Astrocyte (in vitro differentiated cells and primary cell): ENCODE results near the gene FCER1G. TPM values are rescaled to one million over a fixed set of nuclear protein-coding genes. Genes with fewer than 3 reads are reported as not detected.
A peak's percentile ranks its signal among the peaks of the same experiment; 100 is the strongest.

Experiments
- DNase-seq: peaks from one replicate; pipeline ENCODE4 v3.0.0-alpha.2; 2010; ENCODE audit warnings: low read depth
- FAIRE-seq: peaks from 2 replicates; lab custom pipeline; 2011; peaks lifted over from hg19 to GRCh38; lab: Jason Lieb, UNC
- H2AFZ ChIP-seq: 2 replicates; pipeline ENCODE4 v1.6.0; 2012; ENCODE audit warnings: low read depth, low read length, inconsistent platforms
- H3K27ac ChIP-seq: 2 replicates; pipeline ENCODE4 v1.5.1; 2011; ENCODE audit warnings: low read depth, low read length, inconsistent platforms
- H3K27me3 ChIP-seq: 2 replicates; pipeline ENCODE4 v1.6.0; 2011; ENCODE audit warnings: low read length, inconsistent platforms; ENCODE audit not compliant: insufficient read depth
- H3K36me3 ChIP-seq: 2 replicates; pipeline ENCODE4 v1.5.1; 2011; ENCODE audit warnings: low read length, inconsistent platforms; ENCODE audit not compliant: insufficient read depth
- H3K4me1 ChIP-seq: 2 replicates; pipeline ENCODE4 v1.5.1; 2011; ENCODE audit warnings: low read length, inconsistent platforms; ENCODE audit not compliant: insufficient read depth
- H3K4me2 ChIP-seq: 2 replicates; pipeline ENCODE4 v1.6.0; 2012; ENCODE audit warnings: low read length, inconsistent platforms
- H3K4me3 ChIP-seq: 2 replicates; pipeline ENCODE4 v1.5.1; 2011; ENCODE audit warnings: low read depth, mild to moderate bottlenecking, low read length, inconsistent platforms; ENCODE audit not compliant: insufficient read depth
- H3K79me2 ChIP-seq: 2 replicates; pipeline ENCODE4 v1.6.0; 2012; ENCODE audit warnings: mild to moderate bottlenecking, low read length, inconsistent platforms; ENCODE audit not compliant: insufficient read depth
- H3K9ac ChIP-seq: 2 replicates; pipeline ENCODE4 v1.6.0; 2012; ENCODE audit warnings: mild to moderate bottlenecking, low read length, inconsistent platforms
- H3K9me3 ChIP-seq: 2 replicates; pipeline ENCODE4 v1.5.1; 2012; ENCODE audit warnings: low read depth, mild to moderate bottlenecking, low read length, inconsistent platforms; ENCODE audit not compliant: insufficient read depth
- H4K20me1 ChIP-seq: 2 replicates; pipeline ENCODE4 v1.6.0; 2012; ENCODE audit warnings: low read length, inconsistent platforms; ENCODE audit not compliant: insufficient read depth
- H3K27ac Mint-ChIP-seq: one replicate; pipeline ENCODE4 v1.8.0; 2021; ENCODE audit warnings: mild to moderate bottlenecking, mixed read lengths; ENCODE audit not compliant: unreplicated experiment
- H3K27me3 Mint-ChIP-seq: one replicate; pipeline ENCODE4 v1.8.0; 2021; ENCODE audit warnings: low read depth, mixed read lengths; ENCODE audit not compliant: unreplicated experiment
- H3K36me3 Mint-ChIP-seq: one replicate; pipeline ENCODE4 v1.8.0; 2021; ENCODE audit warnings: low read depth, mixed read lengths; ENCODE audit not compliant: unreplicated experiment
- H3K4me1 Mint-ChIP-seq: one replicate; pipeline ENCODE4 v1.8.0; 2021; ENCODE audit warnings: low read depth, mixed read lengths; ENCODE audit not compliant: unreplicated experiment
- H3K4me3 Mint-ChIP-seq: one replicate; pipeline ENCODE4 v1.8.0; 2021; ENCODE audit warnings: mild to moderate bottlenecking, moderate library complexity, mixed read lengths; ENCODE audit not compliant: unreplicated experiment
- H3K9me3 Mint-ChIP-seq: one replicate; pipeline ENCODE4 v1.8.0; 2021; ENCODE audit warnings: mild to moderate bottlenecking, mixed read lengths; ENCODE audit not compliant: unreplicated experiment
- CTCF ChIP-seq: IDR thresholded peaks from 2 replicates; pipeline ENCODE4 v1.5.1; 2011; ENCODE audit warnings: low read depth, mild to moderate bottlenecking, inconsistent platforms, low read length, moderate library complexity; ENCODE audit not compliant: insufficient read depth
- EZH2 ChIP-seq: IDR thresholded peaks from 2 replicates; pipeline ENCODE4 v1.6.1; 2012; ENCODE audit warnings: mild to moderate bottlenecking, low read length, inconsistent platforms; ENCODE audit not compliant: insufficient read depth
- total RNA-seq: library from RNA; stranded (reverse); gene quantifications from 2 replicates; pipeline ENCODE4 v1.2.1, GENCODE V29; 2021

Gene FCER1G
- total RNA-seq, 1 donor from 2014 or later, result 0.68 TPM

GRCh38 chr1:161171696-161172095 lies 43.4 kb upstream of the FCER1G start:
- H3K79me2 ChIP-seq, result peaks cover 19% of the 10 kb centered on the region
- Mint-ChIP-seq H3K9me3 (no peaks in the 10 kb centered on the region), H3K4me3 (no peak overlapping the region), H3K36me3 (peaks cover 44% of the 10 kb centered on the region), H3K4me1 (peaks cover 24% of the 10 kb centered on the region), H3K27me3 (no peaks in the 10 kb centered on the region), H3K27ac (no peak overlapping the region)
- peaks cover 25% of the 10 kb centered on the region for H3K4me1 ChIP-seq
- H3K4me2 ChIP-seq, result no peak overlapping the region
- no peak for TF ChIP-seq CTCF
- TF ChIP-seq EZH2, result no peak
- DNase-seq (no peak), FAIRE-seq (no peak)
- peaks cover 14% of the 10 kb centered on the region for H4K20me1 ChIP-seq
- peaks cover 21% of the 10 kb centered on the region for H3K36me3 ChIP-seq
- H3K9ac ChIP-seq, result no peak overlapping the region
- H3K27ac ChIP-seq, result no peak overlapping the region
- no peaks in the 10 kb centered on the region for H3K9me3 ChIP-seq
- no peaks in the 10 kb centered on the region for H3K27me3 ChIP-seq
- H3K4me3 ChIP-seq, result no peak overlapping the region
- no peak overlapping the region for H2AFZ ChIP-seq

GRCh38 chr1:161172349-161172748 lies 42.7 kb upstream of the FCER1G start:
- H3K4me3 Mint-ChIP-seq, result peak overlapping the region; percentile 47
- no peak for FAIRE-seq
- Histone ChIP-seq H4K20me1 (peaks cover 14% of the 10 kb centered on the region), H3K79me2 (peaks cover 19% of the 10 kb centered on the region), H3K36me3 (peaks cover 21% of the 10 kb centered on the region), H3K9me3 (no peaks in the 10 kb centered on the region), H3K9ac (peak overlapping the region; percentile 57), H3K27ac (peak overlapping the region; percentile 73), H3K27me3 (no peaks in the 10 kb centered on the region), H3K4me1 (peaks cover 20% of the 10 kb centered on the region), H3K4me3 (no peak overlapping the region), H3K4me2 (no peak overlapping the region), H2AFZ (no peak overlapping the region)
- no peak for DNase-seq
- H3K36me3 Mint-ChIP-seq, result peaks cover 45% of the 10 kb centered on the region
- H3K4me1 Mint-ChIP-seq, result peaks cover 20% of the 10 kb centered on the region
- no peaks in the 10 kb centered on the region for H3K27me3 Mint-ChIP-seq
- no peaks in the 10 kb centered on the region for H3K9me3 Mint-ChIP-seq
- TF ChIP-seq CTCF (no peak), EZH2 (no peak)
- peak overlapping the region; percentile 84 for H3K27ac Mint-ChIP-seq

GRCh38 chr1:161172776-161173376 lies 42.2 kb upstream of the FCER1G start:
- Histone ChIP-seq H3K27ac (peak overlapping the region; percentile 73), H3K9me3 (no peaks in the 10 kb centered on the region), H3K36me3 (peaks cover 21% of the 10 kb centered on the region), H3K27me3 (no peaks in the 10 kb centered on the region), H3K4me1 (peaks cover 23% of the 10 kb centered on the region), H3K4me2 (peak overlapping the region; percentile 39), H4K20me1 (peaks cover 14% of the 10 kb centered on the region), H3K9ac (peak overlapping the region; percentile 57), H2AFZ (no peak overlapping the region), H3K4me3 (no peak overlapping the region), H3K79me2 (peaks cover 19% of the 10 kb centered on the region)
- no peak for TF ChIP-seq CTCF
- TF ChIP-seq EZH2, result no peak
- H3K36me3 Mint-ChIP-seq, result peaks cover 45% of the 10 kb centered on the region
- FAIRE-seq (no peak), DNase-seq (peak; percentile 69)
- H3K27ac Mint-ChIP-seq, result peak overlapping the region; percentile 84
- H3K4me1 Mint-ChIP-seq, result peaks cover 20% of the 10 kb centered on the region
- no peaks in the 10 kb centered on the region for H3K9me3 Mint-ChIP-seq
- H3K4me3 Mint-ChIP-seq, result peak overlapping the region; percentile 9
- no peaks in the 10 kb centered on the region for H3K27me3 Mint-ChIP-seq
